KOPT-K1 (cell line): Measurements from ENCODE around the gene MACROD2.
"Not testable (repeated sequence)": the region's sequence is repeated elsewhere in the genome, so short reads cannot be mapped to it uniquely, and the experiment has no call there.

ENCODE experiments used
- H3K27ac ChIP-seq: fragments of 200-600 bp; sonication (generic); 2 replicates; pipeline ENCODE4 v1.5.1; 2016; ENCODE audit warnings: antibody characterized with exemption, mild to moderate bottlenecking, low read depth, low read length; ENCODE audit not compliant: poor library complexity, severe bottlenecking
- H3K36me3 ChIP-seq: fragments of 200-600 bp; sonication (generic); 2 replicates; pipeline ENCODE4 v1.5.1; 2017; ENCODE audit warnings: antibody characterized with exemption, mild to moderate bottlenecking, low read length, moderate library complexity; ENCODE audit not compliant: insufficient read depth
- H3K9me3 ChIP-seq: fragments of 200-600 bp; sonication (generic); 2 replicates; pipeline ENCODE4 v1.5.1; 2017; ENCODE audit warnings: antibody characterized with exemption, low read length, mild to moderate bottlenecking; ENCODE audit not compliant: insufficient read depth, poor library complexity, severe bottlenecking

The MACROD2 gene

GRCh38 chr20:15992564-15992963, 1997.2 kb downstream of the MACROD2 start:
- Histone ChIP-seq H3K27ac (no peak overlapping the region), H3K9me3 (peaks cover 15% of the 10 kb centered on the region), H3K36me3 (no peaks in the 10 kb centered on the region)

- Histone ChIP-seq H3K36me3 (no peaks in the 10 kb centered on the region), H3K27ac (no peak overlapping the region), H3K9me3 (peaks cover 24% of the 10 kb centered on the region)
Measured at GRCh38 chr20:16000112-16000511, 2004.8 kb downstream of the MACROD2 start.

GRCh38 chr20:16001286-16001685, 2006.0 kb downstream of the MACROD2 start:
- Histone ChIP-seq H3K27ac (no peak overlapping the region), H3K36me3 (no peaks in the 10 kb centered on the region), H3K9me3 (peaks cover 20% of the 10 kb centered on the region)

- H3K36me3 ChIP-seq: no peaks in the 10 kb centered on the region
- no peak overlapping the region for H3K27ac ChIP-seq
- H3K9me3 ChIP-seq: peaks cover under 1% of the 10 kb centered on the region
Measured at GRCh38 chr20:16003310-16003709, 2008.0 kb downstream of the MACROD2 start.

GRCh38 chr20:16004108-16004854, 2009.0 kb downstream of the MACROD2 start:
- Histone ChIP-seq H3K9me3 (no peaks in the 10 kb centered on the region), H3K36me3 (no peaks in the 10 kb centered on the region), H3K27ac (no peak overlapping the region)

GRCh38 chr20:16005021-16005914, 2010.0 kb downstream of the MACROD2 start:
- Histone ChIP-seq H3K9me3 (no peaks in the 10 kb centered on the region), H3K36me3 (no peaks in the 10 kb centered on the region), H3K27ac (no peak overlapping the region)

- H3K9me3 ChIP-seq: no peaks in the 10 kb centered on the region
- no peak overlapping the region for H3K27ac ChIP-seq
- H3K36me3 ChIP-seq: no peaks in the 10 kb centered on the region
Measured at GRCh38 chr20:16005915-16006493, 2010.7 kb downstream of the MACROD2 start.

- Histone ChIP-seq H3K36me3 (no peaks in the 10 kb centered on the region), H3K27ac (no peak overlapping the region), H3K9me3 (no peaks in the 10 kb centered on the region)
Measured at GRCh38 chr20:16007164-16007563, 2011.8 kb downstream of the MACROD2 start.

GRCh38 chr20:16007962-16008361, 2012.6 kb downstream of the MACROD2 start:
- Histone ChIP-seq H3K27ac (no peak overlapping the region), H3K36me3 (no peaks in the 10 kb centered on the region), H3K9me3 (no peaks in the 10 kb centered on the region)

- no peak overlapping the region for H3K27ac ChIP-seq
- no peaks in the 10 kb centered on the region for H3K9me3 ChIP-seq
- H3K36me3 ChIP-seq: no peaks in the 10 kb centered on the region
Measured at GRCh38 chr20:16011056-16011455, 2015.7 kb downstream of the MACROD2 start.

- Histone ChIP-seq H3K27ac (no peak overlapping the region), H3K9me3 (no peaks in the 10 kb centered on the region)
Measured at GRCh38 chr20:16011519-16011918, 2016.2 kb downstream of the MACROD2 start.

GRCh38 chr20:16012934-16013333, 2017.6 kb downstream of the MACROD2 start:
- H3K27ac ChIP-seq, H3K36me3 ChIP-seq, H3K9me3 ChIP-seq: not testable (repeated sequence)

More at GRCh38 chr20:16011519-16011918, 2016.2 kb downstream of the MACROD2 start:
- H3K36me3 ChIP-seq: no peaks in the 10 kb centered on the region

GRCh38 chr20:16013631-16014030, 2018.3 kb downstream of the MACROD2 start:
- H3K36me3 ChIP-seq: no peaks in the 10 kb centered on the region
- no peak overlapping the region for H3K27ac ChIP-seq
- no peaks in the 10 kb centered on the region for H3K9me3 ChIP-seq

GRCh38 chr20:16014436-16014835, 2019.1 kb downstream of the MACROD2 start:
- Histone ChIP-seq H3K36me3 (no peaks in the 10 kb centered on the region), H3K27ac (no peak overlapping the region), H3K9me3 (no peaks in the 10 kb centered on the region)

GRCh38 chr20:16017656-16018055, 2022.3 kb downstream of the MACROD2 start:
- H3K27ac ChIP-seq: no peak overlapping the region
- no peaks in the 10 kb centered on the region for H3K36me3 ChIP-seq
- no peaks in the 10 kb centered on the region for H3K9me3 ChIP-seq
